Kidney (tissue), 14 donors: ENCODE results near the gene XPO4. TPM values are rescaled to one million over a fixed set of nuclear protein-coding genes. Genes with fewer than 3 reads are reported as not detected.

ENCODE experiments used
- DNase-seq, 5 donors: peaks; one replicate each; pipeline ENCODE4 v3.0.0-alpha.2; 2013 to 2020
- FAIRE-seq: peaks from 2 replicates; lab custom pipeline; 2012; peaks lifted over from hg19 to GRCh38; lab: Jason Lieb, UNC
- H3K27ac ChIP-seq, 2 donors: one replicate each; pipeline ENCODE4 v1.7.0; 2013; ENCODE audit warnings: low read depth in 2 of 2, low read length in 2 of 2, inconsistent platforms in 1 of 2
- H3K27me3 ChIP-seq: one replicate; pipeline ENCODE4 v1.7.1; 2013; ENCODE audit warnings: low read length, inconsistent platforms; ENCODE audit not compliant: control insufficient read depth, insufficient read depth
- H3K36me3 ChIP-seq, 3 donors: one replicate each; pipeline versions ENCODE4 v1.7.0 to v1.7.1; 2013; ENCODE audit warnings: low read length in 3 of 3, control low read depth in 1 of 3, inconsistent platforms in 1 of 3; ENCODE audit not compliant: insufficient read depth in 3 of 3, control insufficient read depth in 2 of 3
- H3K4me1 ChIP-seq, 3 donors: one replicate each; pipeline versions ENCODE4 v1.7.0 to v1.7.1; 2013; ENCODE audit warnings: low read length in 3 of 3, inconsistent platforms in 1 of 3, low read depth in 1 of 3; ENCODE audit not compliant: control insufficient read depth in 2 of 3, insufficient read depth in 2 of 3
- H3K4me3 ChIP-seq, 3 donors: one replicate each; pipeline versions ENCODE4 v1.7.0 to v1.8.1; 2013; ENCODE audit warnings: low read length in 3 of 3, control low read depth in 1 of 3, inconsistent platforms in 1 of 3
- H3K9ac ChIP-seq, 3 donors: one replicate each; pipeline versions ENCODE4 v1.7.0 to v1.7.1; 2013; ENCODE audit warnings: low read length in 3 of 3, control low read depth in 1 of 3, inconsistent platforms in 1 of 3
- H3K9me3 ChIP-seq, 3 donors: one replicate each; pipeline versions ENCODE4 v1.7.0 to v1.7.1; 2013; ENCODE audit warnings: low read length in 3 of 3, control low read depth in 1 of 3, inconsistent platforms in 1 of 3; ENCODE audit not compliant: control insufficient read depth in 2 of 3, insufficient read depth in 1 of 3
- CTCF ChIP-seq: IDR thresholded peaks from 3 replicates; pipeline ENCODE4 v1.5.1; 2012; ENCODE audit warnings: mild to moderate bottlenecking, moderate library complexity, borderline replicate concordance; ENCODE audit not compliant: insufficient read depth; ENCODE audit errors: extremely low read depth
- intact Hi-C: fragments of 100-400 bp; cut with DNase I; formaldehyde crosslinking; loops from one replicate; pipeline ENCODE4 v1.11.1; 2022
- polyA plus RNA-seq: library from polyadenylated mRNA; stranded (reverse); fragments of 350-450 nt; fragmentation: Illumina TruSeq; extraction: RNeasy Lipid Tissue Mini Kit (QIAGEN cat#74804); gene quantifications from one replicate; pipeline ENCODE4 v1.2.3, GENCODE V29; 2014; ENCODE audit warnings: low read depth, low replicate concordance; ENCODE audit not compliant: insufficient read depth
- total RNA-seq: library from RNA; stranded (reverse); fragmentation: NEBNext Ultra II Directional; extraction: Animal tissue kit (Norgen Biotek cat#: 25700); gene quantifications from one replicate; pipeline ENCODE4 v1.2.1, GENCODE V29; 2021
- donor health status: control.
- donor health status: control.
- donor health status: control.
- donor health status: control.
- donor health status: control.
- donor health status: DM: yes; HTN: yes; CAD: no.
- donor health status: Normal renal cell carcinoma (clear cell type).

Gene XPO4
- total and polyA plus RNA-seq, 2 donors from 2014 or later, result 3.3 to 17.4 TPM

- intact Hi-C loops, result no loop called here
- TF ChIP-seq CTCF, result no peak
- Histone ChIP-seq H3K27me3 (no peaks in the 10 kb centered on the region), H3K36me3 (peaks cover 0 to 18% (median 2%) of the 10 kb centered on the region in 3 donors), H3K9ac (no peak overlapping the region), H3K4me3 (no peak overlapping the region), H3K4me1 (no peaks in the 10 kb centered on the region), H3K27ac (no peak overlapping the region), H3K9me3 (no peaks in the 10 kb centered on the region)
- FAIRE-seq (no peak), DNase-seq (no peak)
Measured at GRCh38 chr13:20833900-20834679, 68.5 kb downstream of the XPO4 start.

- Histone ChIP-seq H3K4me3 (no peak overlapping the region), H3K9ac (no peak overlapping the region), H3K27ac (no peak overlapping the region), H3K36me3 (peaks cover 0 to 18% (median 2%) of the 10 kb centered on the region in 3 donors), H3K27me3 (no peaks in the 10 kb centered on the region), H3K4me1 (no peaks in the 10 kb centered on the region), H3K9me3 (no peaks in the 10 kb centered on the region)
- no peak for TF ChIP-seq CTCF
- intact Hi-C loops, result no loop called here
- no peak for FAIRE-seq
- DNase-seq, result no peak
Measured at GRCh38 chr13:20832861-20833260, 69.7 kb downstream of the XPO4 start.

- H3K4me1 ChIP-seq, result no peaks in the 10 kb centered on the region
- no peaks in the 10 kb centered on the region for H3K9me3 ChIP-seq
- FAIRE-seq (no peak), DNase-seq (no peak)
- TF ChIP-seq CTCF, result no peak
- no peak overlapping the region for H3K27ac ChIP-seq
- peaks cover 0 to 14% (median 2%) of the 10 kb centered on the region in 3 donors for H3K36me3 ChIP-seq
- H3K27me3 ChIP-seq, result no peaks in the 10 kb centered on the region
- intact Hi-C loops, result no loop called here
- H3K4me3 ChIP-seq, result no peak overlapping the region
- H3K9ac ChIP-seq, result no peak overlapping the region
Measured at GRCh38 chr13:20831933-20832332, 70.6 kb downstream of the XPO4 start.
